OCI-M2 (cell line): ENCODE measurements around the gene SLITRK4.

Source experiments
- DNase-seq: peaks from one replicate; lab custom pipeline; 2025; ENCODE audit not compliant: unreplicated experiment; lab: John Stamatoyannopoulos, UW

Gene SLITRK4

GRCh38 chrX:143635915-143636314 lies at the start of gene SLITRK4:
SLITRK4 (minus strand) TSS chrX:143636101; CDS start chrX:143631108, 4,993 bp downstream.
- no peak for DNase-seq

- no peak for DNase-seq
These were observed 47.6 kb upstream of the SLITRK4 start for GRCh38 chrX:143683486-143683885.

GRCh38 chrX:143674926-143675325 lies 39.0 kb upstream of the SLITRK4 start:
- DNase-seq = no peak

- DNase-seq = no peak
These were observed 33.5 kb upstream of the SLITRK4 start for GRCh38 chrX:143669395-143669794.

- no peak for DNase-seq
These were observed 28.4 kb upstream of the SLITRK4 start for GRCh38 chrX:143664302-143664701.

- DNase-seq = no peak
These were observed 27.9 kb upstream of the SLITRK4 start for GRCh38 chrX:143663755-143664154.

GRCh38 chrX:143661286-143661685 lies 25.4 kb upstream of the SLITRK4 start:
- DNase-seq = no peak

- DNase-seq = no peak
These were observed 12.8 kb upstream of the SLITRK4 start for GRCh38 chrX:143648705-143649104.

- DNase-seq = no peak
These were observed 6.5 kb upstream of the SLITRK4 start for GRCh38 chrX:143642426-143642825.

- no peak for DNase-seq
These were observed 930 bp upstream of the SLITRK4 start for GRCh38 chrX:143636831-143637230.

GRCh38 chrX:143634663-143635455 lies 1.0 kb downstream of the SLITRK4 start:
- DNase-seq = no peak

GRCh38 chrX:143634309-143634662 lies 1.6 kb downstream of the SLITRK4 start:
- no peak for DNase-seq

GRCh38 chrX:143633461-143634308 lies 2.2 kb downstream of the SLITRK4 start:
- DNase-seq = no peak

- DNase-seq = no peak
These were observed 3.1 kb downstream of the SLITRK4 start for GRCh38 chrX:143632625-143633410.

- DNase-seq = no peak
These were observed 12.2 kb downstream of the SLITRK4 start for GRCh38 chrX:143623657-143624056.

- DNase-seq = no peak
These were observed 14.6 kb downstream of the SLITRK4 start for GRCh38 chrX:143621276-143621675.

GRCh38 chrX:143615851-143616250 lies 20.1 kb downstream of the SLITRK4 start:
- no peak for DNase-seq

GRCh38 chrX:143601809-143602208 lies 34.1 kb downstream of the SLITRK4 start:
- no peak for DNase-seq

GRCh38 chrX:143581240-143581639 lies 54.7 kb downstream of the SLITRK4 start:
- no peak for DNase-seq

- DNase-seq = no peak
These were observed 55.6 kb downstream of the SLITRK4 start for GRCh38 chrX:143580266-143580665.
